ENCODE results near the gene RNF215. TPM values are rescaled to one million over a fixed set of nuclear protein-coding genes. Genes with fewer than 3 reads are reported as not detected.

RNF215 gene
- total RNA-seq, 1 donor from 2014 or later: 11.9 TPM

GRCh38 chr22:30427871-30428270 lies 40.7 kb upstream of the RNF215 start:
- Mint-ChIP-seq H3K9me3 (no peaks in the 10 kb centered on the region), H3K4me1 (peaks cover 25% of the 10 kb centered on the region), H3K36me3 (peaks cover 8% of the 10 kb centered on the region), H3K27me3 (ENCODE audit: insufficient read depth, low read depth) (peaks cover 2% of the 10 kb centered on the region), H3K27ac (no peak overlapping the region), H3K4me3 (no peak overlapping the region)
- TF ChIP-seq EZH2 (IDR thresholded peaks at IDR 0.05) (no peak), EZH2phosphoT487 (IDR thresholded peaks at IDR 0.05) (no peak), CTCF (IDR thresholded peaks at IDR 0.05) (no peak)
- Histone ChIP-seq H3K27me3 (no peaks in the 10 kb centered on the region), H3K4me1 (no peaks in the 10 kb centered on the region), H3K79me2 (ENCODE audit: low read depth) (no peaks in the 10 kb centered on the region), H3K4me2 (no peak overlapping the region), H3F3A (ENCODE audit: low read depth) (peaks cover 29% of the 10 kb centered on the region), H3K36me3 (no peaks in the 10 kb centered on the region), H3K9me3 (ENCODE audit: low read depth) (no peaks in the 10 kb centered on the region), H3K4me3 (no peak overlapping the region), H3K27ac (no peak overlapping the region), H2AFZ (replicated peaks) (no peak overlapping the region), H4K20me1 (ENCODE audit: low read depth) (peaks cover 11% of the 10 kb centered on the region), H3K9ac (no peak overlapping the region)
- no peak for DNase-seq (ENCODE audit: low spot score)

- H3K27ac ChIP-seq: no peak overlapping the region
- no peak overlapping the region for H3K9ac ChIP-seq
- no peaks in the 10 kb centered on the region for H3K27me3 ChIP-seq
- no peak overlapping the region for H2AFZ ChIP-seq (replicated peaks)
- peak overlapping the region; percentile 83 for H3K4me3 ChIP-seq
- H3K4me1 ChIP-seq: peaks cover 10% of the 10 kb centered on the region
- Mint-ChIP-seq H3K4me1 (peaks cover 37% of the 10 kb centered on the region), H3K36me3 (peaks cover 8% of the 10 kb centered on the region), H3K9me3 (no peaks in the 10 kb centered on the region), H3K27me3 (ENCODE audit: insufficient read depth, low read depth) (peaks cover 5% of the 10 kb centered on the region), H3K4me3 (peak overlapping the region; percentile 96), H3K27ac (no peak overlapping the region)
- H3F3A ChIP-seq (ENCODE audit: low read depth): peaks cover 41% of the 10 kb centered on the region
- H3K4me2 ChIP-seq: peak overlapping the region; percentile 85
- H3K79me2 ChIP-seq (ENCODE audit: low read depth): no peaks in the 10 kb centered on the region
- no peak for TF ChIP-seq EZH2phosphoT487 (IDR thresholded peaks at IDR 0.05)
- TF ChIP-seq EZH2 (IDR thresholded peaks at IDR 0.05): no peak
- TF ChIP-seq CTCF (IDR thresholded peaks at IDR 0.05): peak; percentile 70
- no peaks in the 10 kb centered on the region for H3K36me3 ChIP-seq
- no peaks in the 10 kb centered on the region for H3K9me3 ChIP-seq (ENCODE audit: low read depth)
- peaks cover 11% of the 10 kb centered on the region for H4K20me1 ChIP-seq (ENCODE audit: low read depth)
- peak; percentile 88 for DNase-seq (ENCODE audit: low spot score)
Measured at GRCh38 chr22:30426388-30427353, 39.5 kb upstream of the RNF215 start.

GRCh38 chr22:30425616-30426387 lies 38.6 kb upstream of the RNF215 start, which contains the start of gene MTFP1:
MTFP1 (plus strand) TSS chr22:30425768; CDS start chr22:30425880, 112 bp downstream.
- TF ChIP-seq EZH2 (IDR thresholded peaks at IDR 0.05): no peak
- TF ChIP-seq CTCF (IDR thresholded peaks at IDR 0.05): no peak
- TF ChIP-seq EZH2phosphoT487 (IDR thresholded peaks at IDR 0.05): no peak
- H3K27me3 ChIP-seq: no peaks in the 10 kb centered on the region
- no peak within 1 kb of the TSS for H3K9ac ChIP-seq
- peak; percentile 91 for DNase-seq (ENCODE audit: low spot score)
- no peak within 1 kb of the TSS for H3K27ac ChIP-seq
- H3K36me3 ChIP-seq: no peaks in the 10 kb centered on the region
- no peaks in the 10 kb centered on the region for H3K9me3 Mint-ChIP-seq
- H3F3A ChIP-seq (ENCODE audit: low read depth): peaks cover 41% of the 10 kb centered on the region
- peak within 1 kb of the TSS; percentile 96 for H3K4me3 Mint-ChIP-seq
- H3K4me3 ChIP-seq: peak within 1 kb of the TSS; percentile 83
- H3K4me1 Mint-ChIP-seq: peaks cover 44% of the 10 kb centered on the region
- H3K36me3 Mint-ChIP-seq: peaks cover 8% of the 10 kb centered on the region
- peak within 1 kb of the TSS; percentile 85 for H3K4me2 ChIP-seq
- H3K4me1 ChIP-seq: peaks cover 10% of the 10 kb centered on the region
- peak within 1 kb of the TSS; percentile 78 for H2AFZ ChIP-seq (replicated peaks)
- no peaks in the 10 kb centered on the region for H3K79me2 ChIP-seq (ENCODE audit: low read depth)
- peak within 1 kb of the TSS; percentile 98 for H3K27ac Mint-ChIP-seq
- H3K27me3 Mint-ChIP-seq (ENCODE audit: insufficient read depth, low read depth): peaks cover 5% of the 10 kb centered on the region
- no peaks in the 10 kb centered on the region for H3K9me3 ChIP-seq (ENCODE audit: low read depth)
- H4K20me1 ChIP-seq (ENCODE audit: low read depth): peaks cover 11% of the 10 kb centered on the region

Measured in neural progenitor cell (in vitro differentiated cells).